ENCODE measurements around the gene FHIT.
A peak's percentile ranks its signal among the peaks of the same experiment; 100 is the strongest.

Gene FHIT

GRCh38 chr3:60983906-60984305 lies 267.3 kb downstream of the FHIT start:
- DNase-seq: no peak

GRCh38 chr3:60980342-60980692 lies 270.9 kb downstream of the FHIT start:
- DNase-seq: no peak

GRCh38 chr3:60979461-60980341 lies 271.6 kb downstream of the FHIT start:
- DNase-seq: no peak

- DNase-seq: no peak
Measured at GRCh38 chr3:60973321-60973720, 277.9 kb downstream of the FHIT start.

GRCh38 chr3:60972599-60972998 lies 278.7 kb downstream of the FHIT start:
- DNase-seq: no peak

- DNase-seq: no peak
Measured at GRCh38 chr3:60970850-60971249, 280.4 kb downstream of the FHIT start.

GRCh38 chr3:60967141-60967540 lies 284.1 kb downstream of the FHIT start:
- no peak for DNase-seq

GRCh38 chr3:60957541-60957940 lies 293.7 kb downstream of the FHIT start:
- DNase-seq: no peak

GRCh38 chr3:60956729-60957128 lies 294.5 kb downstream of the FHIT start:
- no peak for DNase-seq

GRCh38 chr3:60955034-60955433 lies 296.2 kb downstream of the FHIT start:
- DNase-seq: no peak

GRCh38 chr3:60954048-60954447 lies 297.2 kb downstream of the FHIT start:
- DNase-seq: peak; percentile 62

GRCh38 chr3:60953351-60953750 lies 297.9 kb downstream of the FHIT start:
- DNase-seq: no peak

GRCh38 chr3:60952055-60952454 lies 299.2 kb downstream of the FHIT start:
- DNase-seq: no peak

- DNase-seq: no peak
Measured at GRCh38 chr3:60949146-60949545, 302.1 kb downstream of the FHIT start.

GRCh38 chr3:60948488-60948887 lies 302.8 kb downstream of the FHIT start:
- DNase-seq: peak; percentile 16

GRCh38 chr3:60935709-60936108 lies 315.5 kb downstream of the FHIT start:
- no peak for DNase-seq

- DNase-seq: peak; percentile 75
Measured at GRCh38 chr3:60933824-60934223, 317.4 kb downstream of the FHIT start.

GRCh38 chr3:60932643-60933042 lies 318.6 kb downstream of the FHIT start:
- no peak for DNase-seq

- no peak for DNase-seq
Measured at GRCh38 chr3:60932170-60932569, 319.1 kb downstream of the FHIT start.

- DNase-seq: peak; percentile 48
Measured at GRCh38 chr3:60931452-60931851, 319.8 kb downstream of the FHIT start.

- DNase-seq: no peak
Measured at GRCh38 chr3:60920519-60920918, 330.7 kb downstream of the FHIT start.

GRCh38 chr3:60919296-60919695 lies 332.0 kb downstream of the FHIT start:
- no peak for DNase-seq

GRCh38 chr3:60917141-60917540 lies 334.1 kb downstream of the FHIT start:
- peak; percentile 77 for DNase-seq

- no peak for DNase-seq
Measured at GRCh38 chr3:60916546-60916945, 334.7 kb downstream of the FHIT start.

GRCh38 chr3:60913474-60913873 lies 337.8 kb downstream of the FHIT start:
- DNase-seq: no peak
